Karpas-422 (cell line): ENCODE results near the gene HES4. TPM values are rescaled to one million over a fixed set of nuclear protein-coding genes. Genes with fewer than 3 reads are reported as not detected.
"Not testable (repeated sequence)": the region's sequence is repeated elsewhere in the genome, so short reads cannot be mapped to it uniquely, and the experiment has no call there.

Source experiments
- DNase-seq: peaks from one replicate; pipeline ENCODE4 v3.0.0-alpha.2; 2015
- H2AFZ ChIP-seq: fragments of 200-600 bp; sonication (generic); 2 replicates; pipeline ENCODE4 v1.6.1; 2014; ENCODE audit warnings: antibody characterized with exemption, low read length, mixed read lengths
- H3K27ac ChIP-seq: fragments of 200-600 bp; sonication (generic); 2 replicates; pipeline ENCODE4 v1.5.1; 2014; ENCODE audit warnings: mild to moderate bottlenecking, low read length, moderate library complexity
- H3K27me3 ChIP-seq: fragments of 200-600 bp; sonication (generic); 2 replicates; pipeline ENCODE4 v1.6.1; 2014; ENCODE audit warnings: low read length, mixed read lengths
- H3K36me3 ChIP-seq: fragments of 200-600 bp; sonication (generic); 2 replicates; pipeline ENCODE4 v1.6.1; 2014; ENCODE audit warnings: low read length, mixed read lengths; ENCODE audit not compliant: insufficient read depth
- H3K4me1 ChIP-seq: fragments of 200-600 bp; sonication (generic); 2 replicates; pipeline ENCODE4 v1.6.1; 2014; ENCODE audit warnings: mild to moderate bottlenecking, low read length, mixed read lengths
- H3K4me2 ChIP-seq: fragments of 200-600 bp; sonication (generic); 2 replicates; pipeline ENCODE4 v1.6.1; 2014; ENCODE audit warnings: low read length, low read depth, mild to moderate bottlenecking; ENCODE audit not compliant: poor library complexity, severe bottlenecking
- H3K4me3 ChIP-seq: fragments of 200-600 bp; sonication (generic); 2 replicates; pipeline ENCODE4 v1.5.1; 2014; ENCODE audit warnings: mild to moderate bottlenecking, antibody characterized with exemption, low read length, mixed read lengths
- H3K79me2 ChIP-seq: fragments of 200-600 bp; sonication (generic); 2 replicates; pipeline ENCODE4 v1.6.1; 2014; ENCODE audit warnings: mild to moderate bottlenecking, low read length, mixed read lengths
- H3K9ac ChIP-seq: fragments of 200-600 bp; sonication (generic); 2 replicates; pipeline ENCODE4 v1.6.0; 2014; ENCODE audit warnings: low read length
- H3K9me2 ChIP-seq: fragments of 200-600 bp; sonication (generic), shearing (Covaris generic); replicated peaks from 2 replicates; pipeline ENCODE4 v1.6.0; 2014; ENCODE audit warnings: mild to moderate bottlenecking, low read length, moderate library complexity; ENCODE audit not compliant: insufficient read depth
- H3K9me3 ChIP-seq: fragments of 300-700, 200-600 bp; sonication (generic); 2 replicates; pipeline ENCODE4 v1.6.1; 2014; ENCODE audit warnings: low read length, mixed read lengths
- H4K20me1 ChIP-seq: fragments of 200-600 bp; sonication (generic); 2 replicates; pipeline ENCODE4 v1.6.1; 2014; ENCODE audit warnings: mild to moderate bottlenecking, antibody characterized with exemption, low read length, low read depth; ENCODE audit not compliant: insufficient read depth
- total RNA-seq: library from RNA; depleted of rRNA; stranded (reverse); fragments of >200 nt; shearing (Covaris generic); gene quantifications from 2 replicates; pipeline ENCODE4 v1.2.3, GENCODE V29; 2014; ENCODE audit warnings: low replicate concordance

Gene HES4
- total RNA-seq, 1 experiment from 2014 or later, result not detected

GRCh38 chr1:1017397-1018320 is 17.8 kb upstream of the HES4 start:
- not testable (repeated sequence) for H2AFZ ChIP-seq, H3K9ac ChIP-seq, H3K36me3 ChIP-seq, H3K9me3 ChIP-seq, H4K20me1 ChIP-seq, H3K4me3 ChIP-seq, H3K27me3 ChIP-seq, H3K4me2 ChIP-seq, H3K27ac ChIP-seq, H3K79me2 ChIP-seq, H3K9me2 ChIP-seq, DNase-seq
- peaks cover 31% of the 10 kb centered on the region for H3K4me1 ChIP-seq

- no peak overlapping the region for H2AFZ ChIP-seq
- no peaks in the 10 kb centered on the region for H3K9me2 ChIP-seq
- H3K4me1 ChIP-seq, result peaks cover 27% of the 10 kb centered on the region
- H3K9me3 ChIP-seq, result no peaks in the 10 kb centered on the region
- no peaks in the 10 kb centered on the region for H3K36me3 ChIP-seq
- H4K20me1 ChIP-seq, result no peaks in the 10 kb centered on the region
- H3K27me3 ChIP-seq, result no peaks in the 10 kb centered on the region
- 0 out of 2 replicates have a peak overlapping the region, but pooled peaks have one; percentile 72 for H3K9ac ChIP-seq
- peak overlapping the region; percentile 91 for H3K4me2 ChIP-seq
- H3K79me2 ChIP-seq, result no peaks in the 10 kb centered on the region
- no peak overlapping the region for H3K27ac ChIP-seq
- peak; percentile 69 for DNase-seq
- peak overlapping the region; percentile 75; the same call in 1 of the 2 replicates for H3K4me3 ChIP-seq
These were observed 15.1 kb upstream of the HES4 start for GRCh38 chr1:1014799-1015681.

GRCh38 chr1:1013922-1014648 is 14.2 kb upstream of the HES4 start:
- H3K4me3 ChIP-seq, result peak overlapping the region; percentile 75
- no peak overlapping the region for H3K27ac ChIP-seq
- no peaks in the 10 kb centered on the region for H4K20me1 ChIP-seq
- H3K9me3 ChIP-seq, result no peaks in the 10 kb centered on the region
- no peaks in the 10 kb centered on the region for H3K9me2 ChIP-seq
- peak overlapping the region; percentile 72 for H3K9ac ChIP-seq
- H3K27me3 ChIP-seq, result no peaks in the 10 kb centered on the region
- peak overlapping the region; percentile 91 for H3K4me2 ChIP-seq
- H3K79me2 ChIP-seq, result no peaks in the 10 kb centered on the region
- DNase-seq, result no peak
- H3K4me1 ChIP-seq, result peaks cover 27% of the 10 kb centered on the region
- H3K36me3 ChIP-seq, result no peaks in the 10 kb centered on the region
- peak overlapping the region; percentile 93; the same call in 1 of the 2 replicates for H2AFZ ChIP-seq

GRCh38 chr1:1013105-1013921 is 13.4 kb upstream of the HES4 start, which contains the start of gene ISG15:
ISG15 (plus strand) TSS chr1:1013497; CDS start chr1:1013574, 77 bp downstream.
- peak; percentile 93 for DNase-seq
- no peaks in the 10 kb centered on the region for H4K20me1 ChIP-seq
- H3K9me2 ChIP-seq, result no peaks in the 10 kb centered on the region
- H3K79me2 ChIP-seq, result no peaks in the 10 kb centered on the region
- H3K4me2 ChIP-seq, result peak within 1 kb of the TSS; percentile 91
- H3K4me3 ChIP-seq, result peak within 1 kb of the TSS; percentile 75
- no peaks in the 10 kb centered on the region for H3K9me3 ChIP-seq
- peak within 1 kb of the TSS; percentile 93 for H2AFZ ChIP-seq
- peak within 1 kb of the TSS; percentile 72 for H3K9ac ChIP-seq
- no peaks in the 10 kb centered on the region for H3K36me3 ChIP-seq
- H3K27ac ChIP-seq, result peak within 1 kb of the TSS; percentile 11; the same call in 1 of the 2 replicates
- no peaks in the 10 kb centered on the region for H3K27me3 ChIP-seq
- peaks cover 27% of the 10 kb centered on the region for H3K4me1 ChIP-seq

- not testable (repeated sequence) for H4K20me1 ChIP-seq, H3K27me3 ChIP-seq, H3K79me2 ChIP-seq, DNase-seq, H3K9me2 ChIP-seq, H3K36me3 ChIP-seq, H3K9me3 ChIP-seq
- H3K27ac ChIP-seq, result peak overlapping the region; percentile 11; the same call in 1 of the 2 replicates
- peaks cover 27% of the 10 kb centered on the region for H3K4me1 ChIP-seq
- peak overlapping the region; percentile 91 for H3K4me2 ChIP-seq
- peak overlapping the region; percentile 75 for H3K4me3 ChIP-seq
- peak overlapping the region; percentile 72 for H3K9ac ChIP-seq
- peak overlapping the region; percentile 93 for H2AFZ ChIP-seq
These were observed 12.8 kb upstream of the HES4 start for GRCh38 chr1:1012736-1013104.

- no peak for DNase-seq
These were observed 11.6 kb upstream of the HES4 start for GRCh38 chr1:1011396-1011949.

GRCh38 chr1:1010131-1010530 is 10.2 kb upstream of the HES4 start:
- not testable (repeated sequence) for H3K9ac ChIP-seq, H3K36me3 ChIP-seq, H3K4me3 ChIP-seq, H4K20me1 ChIP-seq, H2AFZ ChIP-seq, H3K9me2 ChIP-seq, H3K4me2 ChIP-seq, H3K9me3 ChIP-seq, DNase-seq, H3K27ac ChIP-seq, H3K79me2 ChIP-seq, H3K27me3 ChIP-seq
- peaks cover 27% of the 10 kb centered on the region for H3K4me1 ChIP-seq

More at GRCh38 chr1:1011396-1011949, 11.6 kb upstream of the HES4 start:
- Histone ChIP-seq H3K9ac (no peak overlapping the region), H3K36me3 (no peaks in the 10 kb centered on the region), H3K4me1 (peaks cover 27% of the 10 kb centered on the region), H3K79me2 (no peaks in the 10 kb centered on the region), H3K4me2 (no peak overlapping the region), H3K4me3 (no peak overlapping the region), H3K27me3 (no peaks in the 10 kb centered on the region), H3K9me3 (no peaks in the 10 kb centered on the region), H3K9me2 (no peaks in the 10 kb centered on the region), H2AFZ (no peak overlapping the region), H3K27ac (no peak overlapping the region), H4K20me1 (no peaks in the 10 kb centered on the region)
